GM18868 (cell line): Measurements from ENCODE around the gene FAM204A.

Source experiments
- ATAC-seq: cut with Tn5 transposase; IDR thresholded peaks from one replicate; pipeline ENCODE4 v1.9.1; 2021; ENCODE audit warnings: mild to moderate bottlenecking, moderate library complexity; ENCODE audit not compliant: unreplicated experiment

The FAM204A gene

GRCh38 chr10:118253397-118253796, 88.7 kb downstream of the FAM204A start:
- no peak for ATAC-seq

GRCh38 chr10:118251791-118252190, 90.3 kb downstream of the FAM204A start:
- ATAC-seq, result no peak

- ATAC-seq, result no peak
These were observed 92.4 kb downstream of the FAM204A start for GRCh38 chr10:118249714-118250113.
